ENCODE data around the gene YWHAE. TPM values are rescaled to one million over a fixed set of nuclear protein-coding genes. Genes with fewer than 3 reads are reported as not detected.
"Not testable (repeated sequence)": the region's sequence is repeated elsewhere in the genome, so short reads cannot be mapped to it uniquely, and the experiment has no call there.

Gene YWHAE
- total RNA-seq, 1 experiment from 2014 or later: 537 TPM

GRCh38 chr17:1447052-1447451 is 47.0 kb upstream of the YWHAE start:
- TSS peak; percentile 29 for BruUV-seq (replicated peaks)
- H3K36me3 ChIP-seq (ENCODE audit: control insufficient read depth, insufficient read depth, low read length): no peaks in the 10 kb centered on the region; the same call in 1 of the 2 replicates
- no peak for DNase-seq (ENCODE audit: low read depth, low spot score)
- in situ Hi-C loops (cut with HindIII; ENCODE audit: low pct_unique_long_range_greater_than_20kb, low sequenced_read_pairs): no loop called here
- POLR2A ChIA-PET: no interaction called here
- CTCF ChIA-PET: no interaction called here
- H3K4me1 ChIP-seq (ENCODE audit: control insufficient read depth, insufficient read depth, low read length): peaks cover 10% of the 10 kb centered on the region; the same call in 1 of the 2 replicates
- H3K4me3 ChIP-seq (ENCODE audit: low read depth in 2 of 2, low read length in 2 of 2): no peak overlapping the region
- intact Hi-C loops (cut with micrococcal nuclease; ENCODE audit: unreplicated experiment): no loop called here
- H3K27me3 ChIP-seq (ENCODE audit: control insufficient read depth, insufficient read depth, low read length): no peaks in the 10 kb centered on the region
- H3K27ac ChIP-seq (ENCODE audit: low read length): no peak overlapping the region
- TF ChIP-seq CTCF (IDR thresholded peaks at IDR 0.05) (no peak), TCF7L2 (IDR thresholded peaks at IDR 0.05; ENCODE audit: low read depth, low read length) (no peak), SIN3A (IDR thresholded peaks at IDR 0.05; ENCODE audit: borderline replicate concordance, insufficient read depth, low read depth, low read length) (no peak), POLR2AphosphoS5 (IDR thresholded peaks at IDR 0.05; ENCODE audit: low read depth, low read length) (no peak), REST (IDR thresholded peaks at IDR 0.05; ENCODE audit: insufficient read depth in 1 of 2, low read depth in 2 of 2, low read length in 1 of 2) (no peak)
- ATAC-seq: no peak
- H3K9me3 ChIP-seq (ENCODE audit: control insufficient read depth, insufficient read depth, low read depth, low read length): no peaks in the 10 kb centered on the region

- no TSS peak for BruUV-seq (replicated peaks)
- DNase-seq (ENCODE audit: low read depth, low spot score) (no peak), ATAC-seq (no peak)
- in situ Hi-C loops (cut with HindIII; ENCODE audit: low pct_unique_long_range_greater_than_20kb, low sequenced_read_pairs) (no loop called here), intact Hi-C loops (cut with micrococcal nuclease; ENCODE audit: unreplicated experiment) (no loop called here)
- no peak for TF ChIP-seq POLR2AphosphoS5 (IDR thresholded peaks at IDR 0.05; ENCODE audit: low read depth, low read length)
- no peak for TF ChIP-seq CTCF (IDR thresholded peaks at IDR 0.05)
- TF ChIP-seq SIN3A (IDR thresholded peaks at IDR 0.05; ENCODE audit: borderline replicate concordance, insufficient read depth, low read depth, low read length): no peak
- no peak for TF ChIP-seq REST (IDR thresholded peaks at IDR 0.05; ENCODE audit: insufficient read depth in 1 of 2, low read depth in 2 of 2, low read length in 1 of 2)
- no peak for TF ChIP-seq TCF7L2 (IDR thresholded peaks at IDR 0.05; ENCODE audit: low read depth, low read length)
- Histone ChIP-seq H3K27me3 (ENCODE audit: control insufficient read depth, insufficient read depth, low read length) (no peaks in the 10 kb centered on the region), H3K4me3 (ENCODE audit: low read depth in 2 of 2, low read length in 2 of 2) (no peak overlapping the region), H3K27ac (ENCODE audit: low read length) (no peak overlapping the region), H3K4me1 (ENCODE audit: control insufficient read depth, insufficient read depth, low read length) (0 out of 2 replicates have a peak, but pooled peaks cover 8% of the 10 kb centered on the region), H3K36me3 (ENCODE audit: control insufficient read depth, insufficient read depth, low read length) (no peaks in the 10 kb centered on the region), H3K9me3 (ENCODE audit: control insufficient read depth, insufficient read depth, low read depth, low read length) (no peaks in the 10 kb centered on the region)
- ChIA-PET POLR2A (no interaction called here), CTCF (no interaction called here)
These were observed 46.2 kb upstream of the YWHAE start for GRCh38 chr17:1446201-1446600.

GRCh38 chr17:1445695-1446094 is 45.7 kb upstream of the YWHAE start:
- H3K36me3 ChIP-seq (ENCODE audit: control insufficient read depth, insufficient read depth, low read length); H3K4me3 ChIP-seq (ENCODE audit: low read depth in 2 of 2, low read length in 2 of 2); CTCF ChIA-PET; intact Hi-C loops (cut with micrococcal nuclease; ENCODE audit: unreplicated experiment); H3K9me3 ChIP-seq (ENCODE audit: control insufficient read depth, insufficient read depth, low read depth, low read length); POLR2A ChIA-PET; BruUV-seq (replicated peaks); ATAC-seq; DNase-seq (ENCODE audit: low read depth, low spot score); H3K4me1 ChIP-seq (ENCODE audit: control insufficient read depth, insufficient read depth, low read length); in situ Hi-C loops (cut with HindIII; ENCODE audit: low pct_unique_long_range_greater_than_20kb, low sequenced_read_pairs); H3K27ac ChIP-seq (ENCODE audit: low read length); H3K27me3 ChIP-seq (ENCODE audit: control insufficient read depth, insufficient read depth, low read length): not testable (repeated sequence)

DNA sequence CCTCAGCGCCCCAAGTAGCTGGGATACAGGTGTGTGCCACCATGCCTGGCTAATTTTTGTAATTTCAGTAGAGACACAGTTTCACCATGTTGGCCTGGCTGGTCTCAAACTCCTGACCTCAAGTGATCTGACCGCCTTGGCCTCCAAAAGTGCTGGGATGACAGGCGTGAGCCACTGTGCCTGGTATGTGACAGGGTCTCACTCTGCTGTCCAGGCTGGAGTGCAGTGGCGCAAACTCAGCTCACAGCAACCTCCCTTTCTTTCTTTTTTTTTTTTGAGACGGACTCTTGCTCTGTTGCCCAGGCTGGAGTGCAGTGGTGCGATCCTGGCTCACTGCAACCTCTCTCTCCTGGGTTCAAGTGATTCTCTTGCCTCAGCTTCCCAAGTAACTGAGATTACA is 42.7 kb upstream of the YWHAE start:
- in situ Hi-C loops (cut with HindIII; ENCODE audit: low pct_unique_long_range_greater_than_20kb, low sequenced_read_pairs); BruUV-seq (replicated peaks); ATAC-seq; H3K27ac ChIP-seq (ENCODE audit: low read length); CTCF ChIA-PET; H3K4me1 ChIP-seq (ENCODE audit: control insufficient read depth, insufficient read depth, low read length); H3K36me3 ChIP-seq (ENCODE audit: control insufficient read depth, insufficient read depth, low read length); H3K27me3 ChIP-seq (ENCODE audit: control insufficient read depth, insufficient read depth, low read length); intact Hi-C loops (cut with micrococcal nuclease; ENCODE audit: unreplicated experiment); H3K4me3 ChIP-seq (ENCODE audit: low read depth in 2 of 2, low read length in 2 of 2); DNase-seq (ENCODE audit: low read depth, low spot score); H3K9me3 ChIP-seq (ENCODE audit: control insufficient read depth, insufficient read depth, low read depth, low read length): not testable (repeated sequence)
- POLR2A ChIA-PET: interaction anchor here (0.5 kb wide), 1 partner anchor 69 kb away, joined by 7 read pairs; no protein-coding TSS in a partner anchor

Measured in Panc1 (cell line).